LHCN-M2 (cell line): ENCODE measurements around the gene CABP1. TPM values are rescaled to one million over a fixed set of nuclear protein-coding genes. Genes with fewer than 3 reads are reported as not detected.

ENCODE experiments used
- total RNA-seq: library from RNA; depleted of rRNA; stranded (reverse); fragments of >200 nt; gene quantifications from 2 replicates; pipeline ENCODE4 v1.2.3, GENCODE V29; 2014; rRNA removed

CABP1 gene
- total RNA-seq, 1 experiment from 2014 or later, result not detected

Other genes starting within 250 kb of the CABP1 start
- gene COX6A1, start 202.5 kb upstream of the CABP1 start, total RNA-seq, result 378 and 392 TPM in 2 replicates
- gene TRIAP1, start 194.2 kb upstream of the CABP1 start, total RNA-seq, result 52.1 and 59.5 TPM in 2 replicates
- gene GATC, start 194.2 kb upstream of the CABP1 start, total RNA-seq, result 24.3 TPM in 2 replicates
- 170 and 172 TPM in 2 replicates for gene SRSF9, start 170.9 kb upstream of the CABP1 start, total RNA-seq
- gene DYNLL1, start 144.5 kb upstream of the CABP1 start, total RNA-seq, result 308 and 404 TPM in 2 replicates
- gene COQ5, start 111.5 kb upstream of the CABP1 start, total RNA-seq, result 33.5 and 33.7 TPM in 2 replicates
- gene RNF10, start 106.3 kb upstream of the CABP1 start, total RNA-seq, result 68.5 and 77.4 TPM in 2 replicates
- gene POP5, start 59.2 kb upstream of the CABP1 start, total RNA-seq, result 33.0 and 41.6 TPM in 2 replicates
- 139 and 140 TPM in 2 replicates for gene MLEC, start 46.5 kb downstream of the CABP1 start, total RNA-seq
- 16.2 and 18.7 TPM in 2 replicates for gene UNC119B, start 69.8 kb downstream of the CABP1 start, total RNA-seq
- 15.5 and 16.9 TPM in 2 replicates for gene ACADS, start 85.2 kb downstream of the CABP1 start, total RNA-seq